HepG2 (cell line): ENCODE data around the gene POU5F1. TPM values are rescaled to one million over a fixed set of nuclear protein-coding genes. Genes with fewer than 3 reads are reported as not detected.
A peak's percentile ranks its signal among the peaks of the same experiment; 100 is the strongest.

Experiments
- ARID4A ChIP-seq: sonication (generic); formaldehyde crosslinking; IDR thresholded peaks from 2 replicates; pipeline ENCODE4 v1.5.0; 2020; ENCODE audit warnings: mild to moderate bottlenecking, missing genetic modification reagents, borderline replicate concordance
- FOXJ3 ChIP-seq: sonication (generic); formaldehyde crosslinking; IDR thresholded peaks from 2 replicates; pipeline ENCODE4 v1.4.0; 2020; ENCODE audit warnings: missing genetic modification reagents, mild to moderate bottlenecking, borderline replicate concordance
- KDM5B ChIP-seq: sonication (generic); formaldehyde crosslinking; IDR thresholded peaks from 2 replicates; pipeline ENCODE4 v1.4.0; 2020; ENCODE audit warnings: missing genetic modification reagents, mild to moderate bottlenecking, borderline replicate concordance
- MAF1 ChIP-seq: sonication (generic); formaldehyde crosslinking; IDR thresholded peaks from 2 replicates; pipeline ENCODE4 v1.5.0; 2020; ENCODE audit warnings: missing genetic modification reagents, borderline replicate concordance
- NCOA2 ChIP-seq: sonication (generic); formaldehyde crosslinking; IDR thresholded peaks from 2 replicates; pipeline ENCODE4 v1.8.0; 2022; ENCODE audit warnings: inconsistent platforms
- RORA ChIP-seq: sonication (generic); formaldehyde crosslinking; IDR thresholded peaks from 2 replicates; pipeline ENCODE4 v1.5.0; 2020; ENCODE audit warnings: mild to moderate bottlenecking, missing genetic modification reagents, moderate library complexity
- ZBTB7A ChIP-seq: sonication (generic); formaldehyde crosslinking; IDR thresholded peaks from 2 replicates; pipeline ENCODE4 v1.8.0; 2022; ENCODE audit warnings: mild to moderate bottlenecking, missing genetic modification reagents
- ZNF274 ChIP-seq: sonication (generic); formaldehyde crosslinking; IDR thresholded peaks from 2 replicates; pipeline ENCODE4 v1.5.1; 2020; ENCODE audit warnings: mild to moderate bottlenecking, missing genetic modification reagents
- ZNF891 ChIP-seq: sonication (generic); formaldehyde crosslinking; IDR thresholded peaks from 2 replicates; pipeline ENCODE4 v1.5.0; 2020; ENCODE audit warnings: mild to moderate bottlenecking, missing genetic modification reagents
- polyA plus RNA-seq, 8 experiments: library from polyadenylated mRNA; depleted of rRNA in 3 of 8; stranded (reverse) in 7 of 8; unstranded in 1 of 8; fragments of >200 nt; fragmentation: Illumina TruSeq in 4 of 8; extraction: Trizol in 4 of 8; gene quantifications; 2 replicates each; pipeline versions ENCODE4 v1.2.1 to v1.2.3, GENCODE V29; 2011 to 2016; ENCODE audit warnings: low read depth in 4 of 8, missing spikeins in 1 of 8, mixed read lengths in 1 of 8; ENCODE audit not compliant: insufficient read depth in 1 of 8
- total RNA-seq, 5 experiments: library from RNA; depleted of rRNA; stranded (reverse); fragments of >200 nt; fragmentation: Illumina TruSeq; extraction: Trizol; gene quantifications; 2 replicates each; pipeline ENCODE4 v1.2.3, GENCODE V29; 2016; ENCODE audit warnings: low read depth in 1 of 5

POU5F1 gene
- total and polyA plus RNA-seq, 2 of the 13 experiments (the other 11 are each of a cell fraction or from before 2014, with no cell fraction given) = 2.5 to 7.2 TPM

DNA sequence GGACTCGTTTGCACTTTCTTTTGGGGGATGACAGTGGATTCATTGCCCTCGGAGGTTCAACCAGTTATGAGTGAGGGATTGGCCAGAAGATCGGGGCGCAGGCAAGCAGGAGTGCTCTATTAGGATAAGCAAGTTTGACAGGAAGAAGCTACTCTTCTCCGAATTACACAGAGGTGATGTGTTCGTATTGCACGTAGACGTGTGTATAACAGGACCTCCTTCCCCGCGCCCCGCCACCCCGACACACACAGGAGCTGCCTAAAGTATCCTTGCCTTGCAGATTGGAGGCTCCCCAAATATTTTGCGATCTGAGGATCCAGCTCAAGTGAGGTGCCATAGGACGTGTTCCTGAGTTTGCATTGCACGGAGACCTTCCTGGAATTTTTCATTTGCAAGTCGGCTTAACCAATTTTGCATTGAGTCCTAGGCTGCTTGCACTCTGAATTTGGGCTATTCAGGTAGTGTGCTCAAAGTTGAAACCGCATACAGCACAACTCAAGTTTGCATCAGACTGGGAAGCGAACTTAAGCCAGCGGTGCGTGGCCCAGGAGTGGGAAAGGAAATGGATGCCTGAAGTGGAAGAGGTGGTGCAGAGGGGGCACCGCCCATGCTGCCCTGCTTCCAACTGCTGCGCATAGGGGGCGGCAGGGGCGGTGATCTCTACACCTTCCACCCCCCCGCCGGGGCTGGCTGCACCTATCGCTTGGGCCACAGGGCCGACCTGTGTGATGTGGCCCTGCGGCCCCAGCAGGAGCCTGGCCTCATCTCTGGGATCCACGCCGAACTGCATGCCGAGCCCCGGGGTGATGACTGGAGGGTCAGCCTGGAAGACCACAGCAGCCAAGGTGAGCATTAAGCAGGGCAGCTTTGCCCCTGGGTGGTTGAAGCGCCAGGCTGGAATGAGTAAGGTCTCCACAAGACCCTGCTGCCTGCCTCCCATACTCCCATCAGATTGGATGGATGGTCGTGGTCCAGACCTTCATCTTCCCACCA is 11.3 kb downstream of the POU5F1 start (continued):
- TF ChIP-seq ARID4A (CRISPR knock-in tag) = no peak; the same call in 1 of the 2 replicates
- peak; percentile 12 for TF ChIP-seq ZNF891 (CRISPR knock-in tag)
- no peak for TF ChIP-seq ZBTB7A (CRISPR knock-in tag)
- TF ChIP-seq RORA = no peak
- no peak for TF ChIP-seq KDM5B (CRISPR knock-in tag)
- TF ChIP-seq MAF1 (CRISPR knock-in tag) = no peak
- TF ChIP-seq FOXJ3 (CRISPR knock-in tag) = no peak
- TF ChIP-seq NCOA2 (CRISPR knock-in tag) = no peak
- TF ChIP-seq ZNF274 = no peak
